NB4 (cell line): ENCODE results near the gene NFATC2.
A peak's percentile ranks its signal among the peaks of the same experiment; 100 is the strongest.

Source experiments
- DNase-seq: peaks from one replicate; pipeline ENCODE4 v3.0.0; 2010; ENCODE audit warnings: low read depth
- H3K4me3 ChIP-seq: one replicate; pipeline ENCODE4 v1.5.1; 2011; ENCODE audit warnings: mild to moderate bottlenecking, low read depth, low read length, moderate library complexity
- CTCF ChIP-seq: IDR thresholded peaks from one replicate; pipeline ENCODE4 v1.5.1; 2012; ENCODE audit warnings: low read depth, low read length
- MAX ChIP-seq: IDR thresholded peaks from 2 replicates; pipeline ENCODE4 v1.6.1; 2011; ENCODE audit warnings: low read depth, low read length
- MYC ChIP-seq: IDR thresholded peaks from 2 replicates; pipeline ENCODE4 v1.6.1; 2011; ENCODE audit warnings: low read depth, low read length
- POLR2A ChIP-seq: IDR thresholded peaks from 2 replicates; pipeline ENCODE4 v1.6.1; 2011; ENCODE audit warnings: mild to moderate bottlenecking; ENCODE audit not compliant: insufficient read length; ENCODE audit errors: extremely low read depth

NFATC2 gene

GRCh38 chr20:51585148-51585547 lies 42.6 kb upstream of the NFATC2 start:
- H3K4me3 ChIP-seq, result no peak overlapping the region
- no peak for DNase-seq
- TF ChIP-seq CTCF (no peak), MYC (no peak), MAX (no peak), POLR2A (no peak)

GRCh38 chr20:51584737-51585136 lies 42.2 kb upstream of the NFATC2 start:
- DNase-seq, result peak; percentile 19
- TF ChIP-seq MYC, result no peak
- TF ChIP-seq MAX, result no peak
- no peak for TF ChIP-seq POLR2A
- no peak for TF ChIP-seq CTCF
- H3K4me3 ChIP-seq, result no peak overlapping the region

GRCh38 chr20:51584116-51584515 lies 41.6 kb upstream of the NFATC2 start:
- TF ChIP-seq MAX, result no peak
- no peak for TF ChIP-seq CTCF
- no peak for TF ChIP-seq MYC
- no peak for TF ChIP-seq POLR2A
- no peak for DNase-seq
- no peak overlapping the region for H3K4me3 ChIP-seq

- no peak for TF ChIP-seq MYC
- TF ChIP-seq POLR2A, result no peak
- no peak for TF ChIP-seq CTCF
- TF ChIP-seq MAX, result no peak
- DNase-seq, result no peak
- H3K4me3 ChIP-seq, result no peak overlapping the region
Observed at GRCh38 chr20:51583499-51583898, 41.0 kb upstream of the NFATC2 start.

- TF ChIP-seq MYC, result no peak
- TF ChIP-seq POLR2A, result no peak
- TF ChIP-seq CTCF, result no peak
- no peak for TF ChIP-seq MAX
- no peak for DNase-seq
- no peak overlapping the region for H3K4me3 ChIP-seq
Observed at GRCh38 chr20:51583073-51583472, 40.6 kb upstream of the NFATC2 start.

- TF ChIP-seq POLR2A, result no peak
- no peak for TF ChIP-seq CTCF
- no peak for TF ChIP-seq MYC
- no peak for TF ChIP-seq MAX
- no peak for DNase-seq
- H3K4me3 ChIP-seq, result no peak overlapping the region
Observed at GRCh38 chr20:51581571-51581970, 39.1 kb upstream of the NFATC2 start.
